K562 (cell line): ENCODE data around the gene RNF25. TPM values are rescaled to one million over a fixed set of nuclear protein-coding genes. Genes with fewer than 3 reads are reported as not detected.
A peak's percentile ranks its signal among the peaks of the same experiment; 100 is the strongest.

Source experiments
- FOXJ3 ChIP-seq: sonication (generic); formaldehyde crosslinking; IDR thresholded peaks from 2 replicates; pipeline ENCODE4 v1.4.0; 2020; ENCODE audit warnings: mild to moderate bottlenecking, missing genetic modification reagents
- HOXB6 ChIP-seq: fragments of 250-450 bp; sonication (Bioruptor Pico); IDR thresholded peaks from 2 replicates; pipeline ENCODE4 v1.5.1; 2022; ENCODE audit warnings: mild to moderate bottlenecking, borderline replicate concordance
- HSF4 ChIP-seq: fragments of 250-450 bp; sonication (Bioruptor Pico); IDR thresholded peaks from 2 replicates; pipeline ENCODE4 v2.1.2; 2022; ENCODE audit warnings: mild to moderate bottlenecking, moderate library complexity, borderline replicate concordance
- KAT8 ChIP-seq: fragments of 450-650 bp; IDR thresholded peaks from 2 replicates; pipeline ENCODE4 v1.6.1; 2016; ENCODE audit warnings: low read depth, mild to moderate bottlenecking
- MYC ChIP-seq, 2 experiments: fragments of 250-450 bp in 1 of 2; sonication (Bioruptor Pico) in 1 of 2; IDR thresholded peaks; 2 replicates each; pipeline versions ENCODE4 v1.5.1 to v1.6.1; 2012 to 2021; ENCODE audit warnings: low read depth in 2 of 2, borderline replicate concordance in 1 of 2, improper control_type of control experiment in 1 of 2, low read length in 1 of 2, mild to moderate bottlenecking in 1 of 2, moderate library complexity in 1 of 2
- NFE2 ChIP-seq: IDR thresholded peaks from 2 replicates; pipeline ENCODE4 v1.6.1; 2014; ENCODE audit warnings: antibody characterized with exemption, low read depth
- PHB2 ChIP-seq: fragments of 450-650 bp; IDR thresholded peaks from 2 replicates; pipeline ENCODE4 v1.6.1; 2017; ENCODE audit warnings: low read depth
- SREBF1 ChIP-seq: fragments of 150-350 bp; IDR thresholded peaks from 2 replicates; pipeline ENCODE4 v1.6.1; 2014; ENCODE audit warnings: antibody characterized with exemption, low read depth, low read length, borderline replicate concordance
- TFAM ChIP-seq: fragments of 250-450 bp; sonication (Bioruptor Pico); conservative IDR thresholded peaks from 2 replicates; pipeline ENCODE4 v1.5.0; 2021; ENCODE audit warnings: mild to moderate bottlenecking, moderate library complexity
- TRIM28 ChIP-seq: fragments of 450-650 bp; IDR thresholded peaks from 2 replicates; pipeline ENCODE4 v1.6.1; 2017
- ZC3H11A ChIP-seq: IDR thresholded peaks from 2 replicates; pipeline ENCODE4 v1.6.1; 2012; ENCODE audit warnings: low read depth, low read length, improper control_type of control experiment
- ZFP1 ChIP-seq: fragments of 450-650 bp; formaldehyde crosslinking; IDR thresholded peaks from 2 replicates; pipeline ENCODE4 v1.4.0; 2020; ENCODE audit warnings: mild to moderate bottlenecking, mixed read lengths
- ZFX ChIP-seq: sonication (generic); formaldehyde crosslinking; IDR thresholded peaks from 2 replicates; pipeline ENCODE4 v1.8.0; 2022; ENCODE audit warnings: mild to moderate bottlenecking, missing genetic modification reagents, moderate library complexity
- ZKSCAN3 ChIP-seq: fragments of 250-450 bp; sonication (Bioruptor Pico); IDR thresholded peaks from 2 replicates; pipeline ENCODE4 v1.4.0; 2020
- ZNF174 ChIP-seq: fragments of 250-450 bp; sonication (Bioruptor Pico); IDR thresholded peaks from 2 replicates; pipeline ENCODE4 v1.4.0; 2020; ENCODE audit warnings: mild to moderate bottlenecking
- ZNF699 ChIP-seq: fragments of 250-450 bp; sonication (Bioruptor Pico); IDR thresholded peaks from 2 replicates; pipeline ENCODE4 v1.8.0; 2021; ENCODE audit warnings: mild to moderate bottlenecking, moderate library complexity; ENCODE audit not compliant: insufficient replicate concordance
- ZSCAN29 ChIP-seq: fragments of 450-650 bp; IDR thresholded peaks from 2 replicates; pipeline ENCODE4 v1.6.1; 2017
- polyA plus RNA-seq, 8 experiments: library from polyadenylated mRNA; depleted of rRNA in 4 of 8; stranded (reverse) in 5 of 8; unstranded in 3 of 8; fragments of >200 nt; fragmentation: Nextera tagmentation in 2 of 8; fragmentation: Illumina TruSeq in 1 of 8; extraction: Ambion mirVana in 2 of 8; extraction: Trizol in 1 of 8; gene quantifications; 2 replicates each; pipeline versions ENCODE4 v1.2.1 to v1.2.3, GENCODE V29; 2011 to 2014; ENCODE audit warnings: inconsistent platforms in 1 of 8, missing spikeins in 1 of 8
- total RNA-seq, 7 experiments: library from RNA; depleted of rRNA in 6 of 7; stranded (reverse); fragments of >200 nt in 6 of 7; fragmentation: Illumina TruSeq in 2 of 7; extraction: Trizol in 2 of 7; gene quantifications; 2 replicates each; pipeline versions ENCODE4 v1.2.1 to v1.2.3, GENCODE V29; 2011 to 2021; ENCODE audit warnings: low replicate concordance in 1 of 7
- TF ChIP-seq, protein P1 (sequence below): fragments of 450-650 bp; IDR thresholded peaks from 2 replicates; pipeline ENCODE4 v1.6.1; 2016; ENCODE audit warnings: mild to moderate bottlenecking, moderate library complexity

Gene RNF25
- total and polyA plus RNA-seq, 9 of the 15 experiments (the other 6 are each of a cell fraction or from before 2014, with no cell fraction given) = 2.3 to 49.8 (median 20.5) TPM

DNA sequence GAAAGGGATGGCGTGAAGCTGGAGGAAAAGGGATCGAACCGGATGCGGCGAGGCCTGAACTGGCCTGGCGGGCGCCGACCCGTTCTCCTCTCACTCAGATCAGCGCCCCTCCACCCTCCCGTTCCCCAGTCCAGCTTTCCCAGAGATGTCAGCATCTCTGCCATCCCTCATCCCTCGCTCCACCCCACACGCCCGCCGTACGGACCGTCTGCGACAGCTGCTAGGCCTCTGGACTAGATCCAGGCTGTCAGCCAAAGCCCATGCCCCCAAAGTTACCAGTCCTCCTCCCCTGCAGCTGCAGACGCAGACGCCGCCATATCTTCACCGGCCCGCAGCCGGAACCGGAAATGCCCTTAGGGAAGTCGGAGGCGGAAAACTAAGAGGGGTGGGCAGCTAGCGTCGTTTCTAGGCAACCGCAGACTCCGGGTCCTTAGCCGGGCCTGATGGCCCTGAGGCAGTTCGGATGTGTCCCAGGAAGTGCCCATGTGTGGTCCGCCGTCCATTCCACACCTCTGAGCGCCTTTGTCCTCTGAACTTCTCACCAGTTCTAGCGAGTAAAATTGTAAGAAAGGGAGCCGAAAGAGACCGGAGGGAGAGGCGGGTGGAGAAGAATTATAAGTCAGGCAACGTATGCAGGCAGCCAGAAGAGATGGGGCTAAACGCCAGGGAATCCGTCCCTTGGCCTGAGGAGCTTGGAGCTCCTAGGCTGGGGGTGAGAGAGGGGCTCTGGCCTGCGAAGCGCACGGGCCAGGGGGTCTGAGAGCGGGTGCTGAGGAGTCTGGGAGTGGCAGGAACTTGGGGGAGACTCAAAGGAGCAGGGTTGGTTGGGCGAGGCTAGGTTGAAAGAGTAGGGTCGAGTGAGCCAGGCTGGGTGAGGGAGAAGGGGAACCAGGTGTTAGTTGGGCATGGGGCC lies at the start of gene RNF25, which contains the start of gene STK36 (continued):
- TF ChIP-seq NFE2 (no peak; the same call in 1 of the 2 replicates), ZSCAN29 (no peak), KAT8 (no peak), ZNF699 (CRISPR knock-in tag) (no peak), PHB2 (no peak), ZNF174 (CRISPR knock-in tag) (no peak), FOXJ3 (no peak), ZFX (CRISPR knock-in tag) (peak; percentile 53), HOXB6 (CRISPR knock-in tag) (no peak), ZKSCAN3 (CRISPR knock-in tag) (no peak), MYC (IDR thresholded peaks at IDR 0.05; ENCODE audit: low read depth, low read length) (peak; percentile 11; the same call in 1 of the 2 replicates), MYC (CRISPR knock-in tag; IDR thresholded peaks at IDR 0.05; ENCODE audit: borderline replicate concordance, low read depth) (no peak), TFAM (no peak), HSF4 (CRISPR knock-in tag) (no peak), ZFP1 (CRISPR knock-in tag) (no peak), ZC3H11A (no peak), SREBF1 (no peak), TRIM28 (no peak)
- TF ChIP-seq, protein P1, sequence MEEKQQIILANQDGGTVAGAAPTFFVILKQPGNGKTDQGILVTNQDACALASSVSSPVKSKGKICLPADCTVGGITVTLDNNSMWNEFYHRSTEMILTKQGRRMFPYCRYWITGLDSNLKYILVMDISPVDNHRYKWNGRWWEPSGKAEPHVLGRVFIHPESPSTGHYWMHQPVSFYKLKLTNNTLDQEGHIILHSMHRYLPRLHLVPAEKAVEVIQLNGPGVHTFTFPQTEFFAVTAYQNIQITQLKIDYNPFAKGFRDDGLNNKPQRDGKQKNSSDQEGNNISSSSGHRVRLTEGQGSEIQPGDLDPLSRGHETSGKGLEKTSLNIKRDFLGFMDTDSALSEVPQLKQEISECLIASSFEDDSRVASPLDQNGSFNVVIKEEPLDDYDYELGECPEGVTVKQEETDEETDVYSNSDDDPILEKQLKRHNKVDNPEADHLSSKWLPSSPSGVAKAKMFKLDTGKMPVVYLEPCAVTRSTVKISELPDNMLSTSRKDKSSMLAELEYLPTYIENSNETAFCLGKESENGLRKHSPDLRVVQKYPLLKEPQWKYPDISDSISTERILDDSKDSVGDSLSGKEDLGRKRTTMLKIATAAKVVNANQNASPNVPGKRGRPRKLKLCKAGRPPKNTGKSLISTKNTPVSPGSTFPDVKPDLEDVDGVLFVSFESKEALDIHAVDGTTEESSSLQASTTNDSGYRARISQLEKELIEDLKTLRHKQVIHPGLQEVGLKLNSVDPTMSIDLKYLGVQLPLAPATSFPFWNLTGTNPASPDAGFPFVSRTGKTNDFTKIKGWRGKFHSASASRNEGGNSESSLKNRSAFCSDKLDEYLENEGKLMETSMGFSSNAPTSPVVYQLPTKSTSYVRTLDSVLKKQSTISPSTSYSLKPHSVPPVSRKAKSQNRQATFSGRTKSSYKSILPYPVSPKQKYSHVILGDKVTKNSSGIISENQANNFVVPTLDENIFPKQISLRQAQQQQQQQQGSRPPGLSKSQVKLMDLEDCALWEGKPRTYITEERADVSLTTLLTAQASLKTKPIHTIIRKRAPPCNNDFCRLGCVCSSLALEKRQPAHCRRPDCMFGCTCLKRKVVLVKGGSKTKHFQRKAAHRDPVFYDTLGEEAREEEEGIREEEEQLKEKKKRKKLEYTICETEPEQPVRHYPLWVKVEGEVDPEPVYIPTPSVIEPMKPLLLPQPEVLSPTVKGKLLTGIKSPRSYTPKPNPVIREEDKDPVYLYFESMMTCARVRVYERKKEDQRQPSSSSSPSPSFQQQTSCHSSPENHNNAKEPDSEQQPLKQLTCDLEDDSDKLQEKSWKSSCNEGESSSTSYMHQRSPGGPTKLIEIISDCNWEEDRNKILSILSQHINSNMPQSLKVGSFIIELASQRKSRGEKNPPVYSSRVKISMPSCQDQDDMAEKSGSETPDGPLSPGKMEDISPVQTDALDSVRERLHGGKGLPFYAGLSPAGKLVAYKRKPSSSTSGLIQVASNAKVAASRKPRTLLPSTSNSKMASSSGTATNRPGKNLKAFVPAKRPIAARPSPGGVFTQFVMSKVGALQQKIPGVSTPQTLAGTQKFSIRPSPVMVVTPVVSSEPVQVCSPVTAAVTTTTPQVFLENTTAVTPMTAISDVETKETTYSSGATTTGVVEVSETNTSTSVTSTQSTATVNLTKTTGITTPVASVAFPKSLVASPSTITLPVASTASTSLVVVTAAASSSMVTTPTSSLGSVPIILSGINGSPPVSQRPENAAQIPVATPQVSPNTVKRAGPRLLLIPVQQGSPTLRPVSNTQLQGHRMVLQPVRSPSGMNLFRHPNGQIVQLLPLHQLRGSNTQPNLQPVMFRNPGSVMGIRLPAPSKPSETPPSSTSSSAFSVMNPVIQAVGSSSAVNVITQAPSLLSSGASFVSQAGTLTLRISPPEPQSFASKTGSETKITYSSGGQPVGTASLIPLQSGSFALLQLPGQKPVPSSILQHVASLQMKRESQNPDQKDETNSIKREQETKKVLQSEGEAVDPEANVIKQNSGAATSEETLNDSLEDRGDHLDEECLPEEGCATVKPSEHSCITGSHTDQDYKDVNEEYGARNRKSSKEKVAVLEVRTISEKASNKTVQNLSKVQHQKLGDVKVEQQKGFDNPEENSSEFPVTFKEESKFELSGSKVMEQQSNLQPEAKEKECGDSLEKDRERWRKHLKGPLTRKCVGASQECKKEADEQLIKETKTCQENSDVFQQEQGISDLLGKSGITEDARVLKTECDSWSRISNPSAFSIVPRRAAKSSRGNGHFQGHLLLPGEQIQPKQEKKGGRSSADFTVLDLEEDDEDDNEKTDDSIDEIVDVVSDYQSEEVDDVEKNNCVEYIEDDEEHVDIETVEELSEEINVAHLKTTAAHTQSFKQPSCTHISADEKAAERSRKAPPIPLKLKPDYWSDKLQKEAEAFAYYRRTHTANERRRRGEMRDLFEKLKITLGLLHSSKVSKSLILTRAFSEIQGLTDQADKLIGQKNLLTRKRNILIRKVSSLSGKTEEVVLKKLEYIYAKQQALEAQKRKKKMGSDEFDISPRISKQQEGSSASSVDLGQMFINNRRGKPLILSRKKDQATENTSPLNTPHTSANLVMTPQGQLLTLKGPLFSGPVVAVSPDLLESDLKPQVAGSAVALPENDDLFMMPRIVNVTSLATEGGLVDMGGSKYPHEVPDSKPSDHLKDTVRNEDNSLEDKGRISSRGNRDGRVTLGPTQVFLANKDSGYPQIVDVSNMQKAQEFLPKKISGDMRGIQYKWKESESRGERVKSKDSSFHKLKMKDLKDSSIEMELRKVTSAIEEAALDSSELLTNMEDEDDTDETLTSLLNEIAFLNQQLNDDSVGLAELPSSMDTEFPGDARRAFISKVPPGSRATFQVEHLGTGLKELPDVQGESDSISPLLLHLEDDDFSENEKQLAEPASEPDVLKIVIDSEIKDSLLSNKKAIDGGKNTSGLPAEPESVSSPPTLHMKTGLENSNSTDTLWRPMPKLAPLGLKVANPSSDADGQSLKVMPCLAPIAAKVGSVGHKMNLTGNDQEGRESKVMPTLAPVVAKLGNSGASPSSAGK = no peak
